ENCODE measurements around the gene PRPF38B.

Gene PRPF38B

DNA sequence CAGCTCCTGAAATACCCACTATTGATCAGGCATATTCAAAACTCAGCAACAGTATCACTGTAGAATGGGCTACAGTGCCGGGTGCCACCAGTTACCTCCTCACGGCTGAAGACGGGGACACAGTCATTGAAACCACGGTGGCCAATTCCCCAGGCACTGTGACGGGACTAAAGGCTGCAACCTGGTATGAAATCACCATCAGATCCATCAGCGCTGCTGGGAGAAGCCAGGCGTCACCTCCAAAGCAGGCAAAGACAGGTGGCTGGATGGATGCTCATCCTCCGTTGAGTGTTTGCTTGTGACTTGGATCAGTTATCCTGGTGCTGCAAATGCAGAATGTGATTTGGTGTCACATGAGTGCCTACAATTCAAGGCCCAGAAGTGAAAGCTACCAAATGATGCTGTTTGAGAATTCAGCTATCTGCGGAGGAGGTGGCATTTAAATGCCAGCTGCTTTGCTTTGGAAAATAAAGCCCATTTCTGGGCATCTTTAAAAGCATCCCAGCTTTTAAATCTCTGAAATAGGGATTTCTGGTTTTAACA lies 25.7 kb downstream of the PRPF38B start:
- DNase-seq (ENCODE audit: low spot score) = no peak

DNA sequence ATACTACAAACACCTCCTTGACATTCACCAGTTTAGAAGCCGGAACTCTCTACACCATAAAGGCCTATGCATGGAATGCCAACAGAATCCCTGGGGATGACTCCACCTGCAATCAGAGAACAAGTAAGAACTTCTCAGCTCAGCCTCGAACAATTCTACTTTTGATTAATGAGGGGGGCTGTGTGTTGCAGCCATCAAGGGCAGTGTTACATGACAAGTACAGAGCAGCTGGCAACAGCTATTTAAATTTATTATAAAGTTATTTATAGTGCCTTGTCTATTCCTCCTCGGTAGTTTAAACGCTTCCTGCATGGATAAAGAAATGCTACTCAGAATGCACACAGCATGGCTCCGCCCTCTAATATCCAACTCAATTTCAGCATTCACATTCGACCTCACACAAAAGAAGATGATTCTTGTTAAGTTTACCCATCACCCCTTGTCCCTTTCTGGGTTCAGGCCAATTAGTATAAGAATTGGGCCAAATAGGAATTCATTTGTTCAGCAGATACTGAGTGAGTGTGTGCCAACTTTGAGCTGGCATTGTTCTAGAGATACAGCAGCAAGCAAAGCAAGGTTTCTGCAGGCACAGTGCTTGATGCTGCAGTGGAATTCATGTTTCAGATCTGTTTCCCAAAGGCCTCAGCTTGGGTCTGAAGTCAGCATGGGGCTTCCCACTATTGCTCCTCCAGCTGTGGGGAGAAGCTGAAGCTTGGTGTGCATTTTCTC lies 27.0 kb downstream of the PRPF38B start:
- no peak for DNase-seq (ENCODE audit: low spot score)

DNA sequence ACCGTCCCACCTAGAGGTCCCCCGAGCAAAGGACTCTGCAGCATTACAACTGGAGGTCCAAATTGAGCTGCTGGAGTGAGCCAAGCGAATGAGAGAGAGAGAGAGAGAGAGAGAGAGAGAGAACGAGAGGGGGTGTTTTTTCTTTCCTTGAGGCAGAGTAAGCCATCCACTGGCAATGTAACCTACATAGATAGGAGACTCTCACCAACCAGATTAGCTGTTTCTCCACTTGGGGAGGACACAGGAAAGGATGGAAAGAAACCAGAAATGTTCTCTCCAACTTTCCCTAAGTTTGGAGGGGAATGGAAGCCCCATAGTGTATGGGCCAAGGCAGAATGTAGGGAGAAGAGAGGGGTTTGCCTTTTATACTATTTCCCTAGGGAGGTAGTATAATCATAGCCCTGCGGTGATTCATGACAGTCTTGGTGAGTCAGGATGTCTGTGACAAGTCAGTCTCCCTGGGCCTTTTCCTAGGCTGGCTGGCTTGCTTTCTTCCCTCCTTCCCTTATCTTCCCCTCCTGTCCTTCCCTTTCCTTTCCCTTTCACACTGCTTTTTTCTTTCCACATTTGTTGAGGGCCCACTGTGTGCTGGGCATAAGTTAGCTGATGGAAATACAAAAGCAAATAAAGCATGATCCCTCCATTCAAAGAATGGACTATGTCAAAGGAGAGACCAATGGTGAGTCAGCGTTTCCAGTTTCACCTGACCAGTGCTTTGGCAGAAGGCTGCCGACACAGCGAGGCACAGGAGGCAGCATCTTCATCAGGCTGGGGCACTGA lies 27.7 kb downstream of the PRPF38B start:
- DNase-seq (ENCODE audit: low spot score) = peak; percentile 93

DNA sequence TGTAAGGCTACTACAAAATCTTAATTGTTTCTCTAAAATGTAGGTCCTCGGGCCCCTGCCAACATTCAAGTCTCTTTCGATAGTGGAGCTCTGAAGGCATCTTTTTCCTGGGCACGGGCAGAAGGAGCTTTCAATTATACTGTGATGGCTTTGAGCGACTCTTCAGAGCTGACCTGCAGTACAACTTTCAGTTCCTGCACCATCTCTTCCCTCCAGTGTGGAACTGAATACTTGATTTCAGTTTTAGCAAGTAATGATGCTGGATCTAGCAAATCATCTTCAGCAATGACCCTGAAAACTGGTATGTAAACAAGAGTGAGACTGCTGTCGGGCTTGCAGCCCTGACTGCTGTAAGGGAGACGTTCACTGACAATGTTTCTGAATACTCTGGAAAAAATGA lies 30.2 kb downstream of the PRPF38B start:
- no peak for DNase-seq (ENCODE audit: low spot score)

DNA sequence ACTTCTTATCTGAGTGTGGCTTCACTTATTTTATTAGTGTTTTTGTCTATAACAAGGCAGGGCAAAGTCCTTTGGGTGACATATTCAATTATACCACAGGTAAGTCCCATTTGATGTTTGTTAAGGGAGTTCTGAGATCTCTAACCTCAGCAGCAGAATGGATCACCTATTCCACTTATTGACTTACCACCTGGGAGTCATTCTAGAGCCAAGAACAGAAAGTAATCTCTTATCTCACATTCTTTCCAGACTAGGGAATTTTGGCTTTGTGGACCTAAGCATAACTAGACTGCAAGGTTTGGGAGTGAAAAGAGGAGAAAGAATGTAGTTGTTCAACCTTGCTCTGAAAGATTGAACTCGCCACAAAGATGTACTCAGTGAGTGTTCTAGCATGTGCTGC lies 33.8 kb downstream of the PRPF38B start:
- DNase-seq (ENCODE audit: low spot score) = no peak

DNA sequence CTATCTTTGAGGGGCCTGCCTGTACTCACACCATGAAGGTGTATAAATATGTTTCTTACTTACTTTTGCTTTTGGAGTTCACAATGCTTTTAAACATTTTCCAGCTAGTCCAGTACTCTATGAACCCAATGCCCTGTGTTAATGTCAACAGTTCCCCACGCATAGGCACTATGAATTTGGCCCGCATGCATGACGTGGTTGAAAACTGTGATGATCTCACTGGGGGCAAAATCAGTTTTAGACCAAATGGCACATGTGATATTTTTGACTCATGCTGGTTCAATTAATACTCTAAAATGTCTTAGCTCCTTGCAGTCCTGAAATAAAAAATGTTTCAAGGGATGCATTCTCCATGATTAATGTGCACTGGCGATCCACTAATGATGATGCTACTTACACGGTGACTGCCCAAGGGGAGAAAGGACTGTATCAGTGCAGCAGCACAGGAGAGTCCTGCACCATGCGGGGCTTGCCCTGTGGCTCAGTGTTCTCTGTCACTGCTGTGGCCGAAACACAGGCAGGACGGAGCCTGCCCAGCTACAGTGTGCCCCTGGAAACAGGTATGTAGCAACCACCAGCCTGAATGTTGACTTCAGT lies 36.3 kb downstream of the PRPF38B start:
- DNase-seq (ENCODE audit: low spot score) = no peak

DNA sequence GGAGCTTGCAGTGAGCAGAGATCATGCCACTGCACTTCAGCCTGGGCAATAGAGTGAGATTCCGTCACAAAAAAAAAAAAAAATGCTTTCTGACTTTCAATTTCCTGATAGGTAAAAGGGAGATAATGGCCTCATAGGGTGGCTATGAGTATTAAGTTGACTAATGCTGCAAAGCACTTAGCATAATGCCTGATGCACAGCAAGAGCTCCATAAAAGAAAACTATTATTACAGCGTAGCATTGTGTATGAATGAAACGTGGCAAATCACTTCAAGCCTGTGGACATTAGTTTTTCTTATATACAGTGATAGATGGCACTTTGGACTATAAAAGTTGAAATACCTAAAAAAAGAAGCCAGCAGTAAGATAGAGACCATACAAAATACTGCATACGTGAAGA lies 37.4 kb downstream of the PRPF38B start:
- no peak for DNase-seq (ENCODE audit: low spot score)

DNA sequence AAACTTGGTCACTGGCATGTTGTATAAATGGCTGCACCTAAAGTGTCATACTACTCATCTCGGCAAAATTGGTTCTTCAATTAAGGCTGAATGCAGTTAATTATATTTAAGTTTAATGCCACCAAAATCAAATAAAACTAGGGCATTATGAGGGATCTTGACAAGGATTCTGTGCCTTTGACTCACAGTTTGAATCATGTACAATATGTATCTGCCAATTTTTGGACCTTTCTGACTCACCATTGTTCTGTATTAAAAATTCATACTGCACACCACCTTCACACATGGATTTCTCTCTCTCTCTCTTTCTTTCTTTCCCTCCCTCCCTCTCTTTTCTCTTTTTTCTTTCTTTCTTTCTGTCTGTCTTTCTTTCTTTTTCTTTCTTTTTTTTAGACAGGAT lies 40.3 kb downstream of the PRPF38B start:
- DNase-seq (ENCODE audit: low spot score) = no peak

DNA sequence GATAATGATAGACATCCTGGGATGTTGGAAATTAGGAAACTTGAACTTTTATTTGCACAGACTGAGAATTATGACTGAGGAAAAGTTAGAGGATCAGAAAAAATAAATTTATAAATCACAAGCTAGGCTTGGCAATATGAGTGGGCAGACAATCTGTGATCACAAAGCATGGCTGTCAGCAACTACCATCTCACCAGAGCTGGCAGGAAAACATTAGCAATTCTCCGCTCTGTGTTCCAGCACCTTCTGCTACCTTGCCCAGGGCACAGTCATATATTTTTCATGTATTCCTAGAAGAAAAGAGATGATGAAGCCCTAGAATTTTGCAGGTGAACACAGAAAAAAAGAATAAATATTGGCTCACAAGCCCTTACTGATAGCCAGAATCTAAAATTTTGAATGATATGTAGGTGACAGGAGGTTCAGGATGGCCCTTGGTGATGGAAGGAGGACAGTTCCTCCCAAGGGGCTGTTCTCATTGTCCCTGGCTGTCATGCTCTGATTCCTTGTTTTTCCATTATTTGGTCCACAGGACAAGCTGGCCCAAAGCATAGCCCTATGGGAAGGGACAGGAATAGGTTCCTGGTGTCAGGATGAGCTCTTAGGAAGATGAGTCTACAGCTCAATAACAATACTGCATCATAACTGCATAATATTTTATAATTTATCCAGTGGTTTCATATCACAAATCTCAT lies 42.2 kb downstream of the PRPF38B start:
- DNase-seq (ENCODE audit: low spot score) = no peak

DNA sequence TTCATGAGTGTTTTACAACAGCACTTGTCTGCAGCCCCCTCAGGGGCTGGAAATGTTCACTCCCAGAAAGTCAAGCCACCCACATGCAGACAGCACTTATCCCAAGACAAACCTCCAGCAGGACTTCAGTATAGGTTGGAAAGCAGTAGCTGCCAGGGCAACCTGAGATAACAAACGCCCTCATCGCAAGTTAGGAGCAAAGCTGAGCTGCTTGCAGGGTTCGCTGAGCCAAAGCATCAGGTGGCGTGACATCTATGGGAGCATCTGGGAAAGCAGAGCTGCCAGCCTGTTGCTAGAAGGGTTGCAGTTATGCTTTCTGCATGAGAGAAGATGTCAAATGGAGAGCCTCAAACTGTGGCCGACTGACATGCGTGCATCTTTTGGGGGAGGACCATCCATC lies 50.1 kb downstream of the PRPF38B start:
- DNase-seq (ENCODE audit: low spot score) = no peak

DNA sequence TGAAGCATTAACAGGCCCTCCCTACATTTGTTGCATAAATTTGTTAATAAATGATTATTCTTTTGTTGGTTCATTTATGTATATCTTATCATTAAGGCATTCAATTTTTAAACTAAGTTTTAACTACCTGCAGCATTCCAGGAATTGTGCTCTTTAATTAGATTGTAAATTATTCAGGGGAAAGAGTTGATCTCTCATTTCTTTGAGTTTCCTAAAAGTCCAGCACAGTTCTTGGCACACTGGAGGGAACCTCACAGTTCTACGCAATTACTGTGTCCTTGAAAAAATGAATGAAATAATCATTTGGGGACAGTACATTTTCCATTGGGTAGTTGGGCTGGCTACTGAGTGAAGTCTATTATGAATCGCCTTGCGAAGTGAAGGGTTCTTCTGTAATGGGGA lies 53.9 kb downstream of the PRPF38B start:
- DNase-seq (ENCODE audit: low spot score) = no peak

DNA sequence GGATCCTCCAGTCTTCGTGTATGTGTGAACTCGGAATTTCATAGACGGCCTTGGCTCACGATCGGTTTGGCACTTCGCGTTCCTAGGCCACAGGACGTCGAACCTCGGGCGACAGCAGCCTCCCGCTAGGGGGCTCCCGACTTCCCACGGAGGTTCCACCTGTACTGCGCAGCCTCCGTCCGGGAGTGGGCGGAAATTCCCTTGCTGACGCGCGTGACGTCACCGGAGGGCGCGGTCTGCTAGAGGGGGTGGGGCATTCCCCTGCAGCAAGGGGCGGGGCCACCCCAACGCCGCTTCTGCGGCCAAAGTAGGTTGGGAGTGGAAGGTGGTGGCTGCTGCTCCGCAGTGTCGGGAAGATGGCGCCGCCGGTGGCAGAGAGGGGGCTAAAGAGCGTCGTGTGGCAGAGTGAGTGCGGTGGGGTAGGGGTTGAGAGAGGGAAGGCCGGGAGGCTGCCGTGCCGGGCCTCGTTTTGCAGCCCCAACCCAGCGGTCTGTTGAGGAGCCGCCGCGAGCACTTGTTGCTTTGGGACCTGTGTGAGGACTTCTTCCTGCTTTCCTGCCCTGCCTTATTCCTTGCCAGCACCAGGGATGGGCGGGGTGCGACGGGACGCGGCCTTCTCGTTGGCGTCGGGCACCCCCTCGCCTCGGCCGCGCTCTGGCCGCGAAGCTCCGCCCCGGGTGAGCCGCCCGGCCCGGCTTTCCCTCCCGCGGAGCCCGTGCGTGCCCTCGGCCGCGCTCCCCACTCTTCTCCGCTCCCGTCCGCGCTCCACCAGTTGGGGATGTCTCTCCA lies 54.5 kb downstream of the PRPF38B start, which contains the start of gene STXBP3:
Gene STXBP3, plus strand, starts transcription at position 293 of the 789 bp plus-strand sequence. Its CDS starts 64 bp downstream, at position 357.
- DNase-seq (ENCODE audit: low spot score) = peak; percentile 99

DNA sequence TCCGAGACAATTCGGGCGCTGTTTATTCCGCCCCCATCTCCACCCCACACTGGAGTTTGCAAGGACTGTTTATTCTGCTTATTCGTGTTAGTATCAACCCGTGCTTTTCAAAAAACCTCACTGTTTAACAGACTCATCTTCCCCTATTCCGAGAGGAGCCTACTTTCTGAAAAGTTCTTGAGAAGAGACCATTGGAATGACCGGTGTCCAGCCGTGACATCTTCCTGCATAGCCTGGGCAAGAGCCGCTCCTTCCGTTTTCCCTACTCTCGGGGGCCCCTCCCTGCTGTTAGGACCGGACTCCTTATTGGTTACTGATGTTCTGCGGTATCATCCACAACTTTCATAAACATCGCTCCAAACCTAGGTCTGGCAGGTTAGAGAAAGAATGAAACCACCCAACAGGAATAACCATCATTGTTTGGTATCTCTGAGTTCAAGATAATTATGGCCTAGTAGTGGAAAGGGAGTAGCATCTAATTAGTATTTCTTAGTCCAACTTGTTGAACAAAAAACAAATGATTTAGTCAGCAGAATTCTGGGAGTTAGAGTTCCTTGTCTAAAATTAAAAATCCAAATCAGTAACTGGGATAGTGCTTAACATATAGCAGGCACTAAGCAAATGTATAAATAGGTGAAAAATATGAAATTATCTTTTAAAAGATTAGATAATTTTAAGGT lies 55.2 kb downstream of the PRPF38B start:
- peak; percentile 89 for DNase-seq (ENCODE audit: low spot score)

DNA sequence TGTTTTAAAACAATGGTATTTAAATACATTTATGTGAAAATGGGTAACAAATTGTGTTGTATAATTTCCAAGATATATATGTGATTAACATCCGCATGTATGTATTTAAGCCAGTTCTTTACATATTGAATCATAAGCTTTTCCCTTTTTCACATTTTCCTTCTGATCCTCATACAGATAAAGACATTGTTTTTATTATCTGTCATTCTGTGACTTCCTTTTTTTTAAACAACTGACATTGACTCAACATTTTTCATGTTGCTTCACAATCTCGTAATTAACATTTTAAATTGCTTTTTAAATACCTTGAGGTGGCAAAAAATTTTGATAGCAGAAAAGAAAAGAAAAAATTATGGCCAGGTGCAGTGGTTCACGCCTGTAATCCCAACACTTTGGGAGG lies 55.8 kb downstream of the PRPF38B start:
- DNase-seq (ENCODE audit: low spot score) = no peak

DNA sequence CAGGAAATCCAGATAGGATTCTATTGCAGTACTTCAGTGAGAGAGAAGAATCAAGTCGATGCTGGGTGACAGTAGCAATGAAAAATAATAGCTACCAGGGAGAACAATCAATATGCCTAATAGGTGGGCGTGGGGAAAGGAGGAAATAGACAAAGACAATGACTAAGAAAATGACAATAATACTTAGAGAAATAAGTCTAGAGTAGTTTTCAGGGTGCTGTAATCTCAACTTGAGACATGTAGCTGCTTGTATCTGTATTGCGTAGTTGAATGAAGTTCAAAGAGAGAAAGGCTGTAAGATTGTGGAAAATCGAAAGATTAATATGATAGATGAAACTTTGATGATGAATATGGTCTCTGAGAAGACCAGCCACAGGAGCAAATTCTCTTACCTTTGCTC lies 57.0 kb downstream of the PRPF38B start:
- DNase-seq (ENCODE audit: low spot score) = no peak

DNA sequence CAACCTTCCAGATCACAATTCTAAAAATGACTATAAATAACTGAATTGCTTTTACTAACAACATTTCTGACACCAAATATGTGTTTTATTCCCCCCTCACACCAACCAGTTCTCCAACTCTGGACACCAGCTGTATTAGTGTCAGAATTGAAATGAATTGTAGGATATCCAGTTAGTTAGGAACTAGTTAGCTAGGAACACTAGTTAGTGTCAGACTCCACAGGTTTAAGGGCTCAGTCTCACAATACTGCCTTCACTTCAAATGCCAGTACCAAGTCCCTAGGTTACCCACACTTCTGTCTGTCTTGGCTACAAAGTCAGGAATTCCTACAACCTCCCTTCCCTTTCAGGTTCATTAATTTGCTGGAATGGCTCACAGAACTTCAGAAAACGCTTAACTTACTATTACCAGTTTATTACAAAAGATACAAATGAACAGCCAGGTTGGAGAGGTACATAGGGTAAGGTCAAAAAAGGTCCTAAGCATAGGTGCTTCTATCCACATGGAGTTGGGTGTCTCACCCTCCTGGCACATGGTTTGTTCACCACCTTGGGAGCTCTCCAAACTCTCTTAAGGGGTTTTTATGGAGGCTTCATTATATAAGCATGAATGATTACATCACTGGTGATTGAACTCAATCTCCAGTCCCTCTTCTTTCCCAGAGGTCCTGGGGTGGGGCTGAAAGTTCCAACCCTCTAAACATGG lies 58.5 kb downstream of the PRPF38B start:
- no peak for DNase-seq (ENCODE audit: low spot score)

All from AG08395 (cell line).